HAP-1 (cell line): ENCODE results near the gene AP2B1.
"Not testable (repeated sequence)": the region's sequence is repeated elsewhere in the genome, so short reads cannot be mapped to it uniquely, and the experiment has no call there.

Experiments used
- DNase-seq, 2 experiments: peaks; one replicate each; pipeline ENCODE4 v3.0.0-alpha.2; 2016 to 2020; ENCODE audit warnings: low spot score in 2 of 2
- H3K27me3 ChIP-seq: fragments of 250-450 bp; sonication (Bioruptor Pico); 2 replicates; pipeline ENCODE4 v1.5.1; 2020; ENCODE audit warnings: low read depth, mild to moderate bottlenecking, moderate library complexity
- H3K36me3 ChIP-seq: fragments of 250-450 bp; sonication (Bioruptor Pico); replicated peaks from 2 replicates; pipeline ENCODE4 v1.5.1; 2020; ENCODE audit warnings: mild to moderate bottlenecking
- H3K4me1 ChIP-seq: fragments of 250-450 bp; sonication (Bioruptor Pico); 2 replicates; pipeline ENCODE4 v1.5.1; 2020; ENCODE audit warnings: mild to moderate bottlenecking
- H3K4me3 ChIP-seq: fragments of 250-450 bp; sonication (Bioruptor Pico); 2 replicates; pipeline ENCODE4 v1.5.1; 2020; ENCODE audit warnings: mild to moderate bottlenecking, moderate library complexity
- H3K9me3 ChIP-seq: fragments of 250-450 bp; sonication (Bioruptor Pico); 2 replicates; pipeline ENCODE4 v1.5.1; 2020; ENCODE audit warnings: mild to moderate bottlenecking, moderate library complexity
- in situ Hi-C: fragments of 300-500 bp; cut with MboI; formaldehyde crosslinking; loops from 3 replicates; pipeline ENCODE4 v1.14.3; 2020; ENCODE audit warnings: low sequenced_read_pairs, inconsistent platforms, mixed read lengths

The AP2B1 gene

GRCh38 chr17:35747540-35748017 is 160.5 kb downstream of the AP2B1 start:
- Histone ChIP-seq H3K27me3 (no peaks in the 10 kb centered on the region), H3K9me3 (no peaks in the 10 kb centered on the region), H3K36me3 (no peaks in the 10 kb centered on the region), H3K4me3 (no peak overlapping the region), H3K4me1 (no peaks in the 10 kb centered on the region)
- peak; percentile 75 to 87 for DNase-seq
- in situ Hi-C loops = loop anchor here (5.0 kb wide), 1 partner anchor 140 kb away; no protein-coding TSS in a partner anchor

- no peaks in the 10 kb centered on the region for H3K4me1 ChIP-seq
- DNase-seq = no peak
- H3K9me3 ChIP-seq = no peaks in the 10 kb centered on the region
- in situ Hi-C loops = loop anchor here (5.0 kb wide), 1 partner anchor 141 kb away; no protein-coding TSS in a partner anchor
- H3K36me3 ChIP-seq = no peaks in the 10 kb centered on the region
- no peak overlapping the region for H3K4me3 ChIP-seq
- no peaks in the 10 kb centered on the region for H3K27me3 ChIP-seq
Measured at GRCh38 chr17:35748341-35748841, 161.3 kb downstream of the AP2B1 start.

GRCh38 chr17:35748979-35749378 is 161.9 kb downstream of the AP2B1 start:
- in situ Hi-C loops = loop anchor here (5.0 kb wide), 1 partner anchor 142 kb away; no protein-coding TSS in a partner anchor
- no peaks in the 10 kb centered on the region for H3K36me3 ChIP-seq
- no peaks in the 10 kb centered on the region for H3K4me1 ChIP-seq
- no peak for DNase-seq
- H3K4me3 ChIP-seq = no peak overlapping the region
- H3K9me3 ChIP-seq = no peaks in the 10 kb centered on the region
- no peaks in the 10 kb centered on the region for H3K27me3 ChIP-seq

- H3K9me3 ChIP-seq = no peaks in the 10 kb centered on the region
Measured at GRCh38 chr17:35749560-35750412, 162.7 kb downstream of the AP2B1 start.

GRCh38 chr17:35750526-35751395 is 163.6 kb downstream of the AP2B1 start:
- Histone ChIP-seq H3K27me3 (no peaks in the 10 kb centered on the region), H3K4me3 (no peak overlapping the region), H3K9me3 (no peaks in the 10 kb centered on the region), H3K4me1 (no peaks in the 10 kb centered on the region), H3K36me3 (no peaks in the 10 kb centered on the region)
- in situ Hi-C loops = no loop called here
- no peak for DNase-seq

More at GRCh38 chr17:35749560-35750412, 162.7 kb downstream of the AP2B1 start:
- Histone ChIP-seq H3K4me3 (no peak overlapping the region), H3K27me3 (no peaks in the 10 kb centered on the region), H3K4me1 (no peaks in the 10 kb centered on the region), H3K36me3 (no peaks in the 10 kb centered on the region)
- in situ Hi-C loops = loop anchor here (5.0 kb wide), 1 partner anchor 142 kb away; no protein-coding TSS in a partner anchor
- no peak for DNase-seq

- H3K4me3 ChIP-seq, H3K9me3 ChIP-seq, H3K27me3 ChIP-seq, DNase-seq, H3K4me1 ChIP-seq, H3K36me3 ChIP-seq, in situ Hi-C loops: not testable (repeated sequence)
Measured at GRCh38 chr17:35751541-35751940, 164.4 kb downstream of the AP2B1 start.

- H3K9me3 ChIP-seq = no peaks in the 10 kb centered on the region
Measured at GRCh38 chr17:35752471-35752870, 165.3 kb downstream of the AP2B1 start.

GRCh38 chr17:35752945-35753764 is 166.0 kb downstream of the AP2B1 start, which contains the start of gene GAS2L2:
Gene GAS2L2, minus strand, starts transcription at chr17:35753239. Its CDS starts 389 bp downstream, at chr17:35752850.
- H3K4me1 ChIP-seq = no peaks in the 10 kb centered on the region
- in situ Hi-C loops = no loop called here
- no peaks in the 10 kb centered on the region for H3K9me3 ChIP-seq
- H3K27me3 ChIP-seq = no peaks in the 10 kb centered on the region
- no peak within 1 kb of the TSS for H3K4me3 ChIP-seq
- H3K36me3 ChIP-seq = no peaks in the 10 kb centered on the region
- no peak for DNase-seq

More at GRCh38 chr17:35752471-35752870, 165.3 kb downstream of the AP2B1 start:
- no peak overlapping the region for H3K4me3 ChIP-seq
- no peaks in the 10 kb centered on the region for H3K4me1 ChIP-seq
- H3K27me3 ChIP-seq = no peaks in the 10 kb centered on the region
- no peaks in the 10 kb centered on the region for H3K36me3 ChIP-seq
- in situ Hi-C loops = no loop called here
- DNase-seq = no peak

GRCh38 chr17:35757243-35757642 is 170.1 kb downstream of the AP2B1 start:
- Histone ChIP-seq H3K27me3 (no peaks in the 10 kb centered on the region), H3K4me3 (no peak overlapping the region), H3K36me3 (no peaks in the 10 kb centered on the region), H3K9me3 (no peaks in the 10 kb centered on the region), H3K4me1 (no peaks in the 10 kb centered on the region)
- DNase-seq = no peak
- in situ Hi-C loops = no loop called here

- DNase-seq = no peak
- Histone ChIP-seq H3K27me3 (no peaks in the 10 kb centered on the region), H3K36me3 (no peaks in the 10 kb centered on the region), H3K4me3 (no peak within 1 kb of the TSS), H3K4me1 (no peaks in the 10 kb centered on the region), H3K9me3 (no peaks in the 10 kb centered on the region)
- in situ Hi-C loops = loop anchor here (5.0 kb wide), 1 partner anchor 47 kb away; the partner anchor contains the start of gene TAF15
Measured at GRCh38 chr17:35760587-35760986, 173.5 kb downstream of the AP2B1 start, which contains the start of gene C17orf50. Gene C17orf50, plus strand, starts transcription at chr17:35760887. Its CDS starts 55 bp downstream, at chr17:35760942.

- Histone ChIP-seq H3K36me3 (no peaks in the 10 kb centered on the region), H3K4me3 (no peak overlapping the region), H3K9me3 (no peaks in the 10 kb centered on the region), H3K4me1 (no peaks in the 10 kb centered on the region), H3K27me3 (no peaks in the 10 kb centered on the region)
- in situ Hi-C loops = loop anchor here (5.0 kb wide), 1 partner anchor 46 kb away; the partner anchor contains the start of gene TAF15
- DNase-seq = no peak
Measured at GRCh38 chr17:35761601-35762000, 174.5 kb downstream of the AP2B1 start.

- Histone ChIP-seq H3K27me3 (no peaks in the 10 kb centered on the region), H3K4me1 (no peaks in the 10 kb centered on the region), H3K4me3 (peak overlapping the region; percentile 42), H3K36me3 (no peaks in the 10 kb centered on the region), H3K9me3 (no peaks in the 10 kb centered on the region)
- DNase-seq = no peak
- in situ Hi-C loops = loop anchor here (5.0 kb wide), 1 partner anchor 44 kb away; the partner anchor contains the start of gene TAF15
Measured at GRCh38 chr17:35763767-35764122, 176.6 kb downstream of the AP2B1 start.
